ENCODE data around the gene TERB2.

DNA sequence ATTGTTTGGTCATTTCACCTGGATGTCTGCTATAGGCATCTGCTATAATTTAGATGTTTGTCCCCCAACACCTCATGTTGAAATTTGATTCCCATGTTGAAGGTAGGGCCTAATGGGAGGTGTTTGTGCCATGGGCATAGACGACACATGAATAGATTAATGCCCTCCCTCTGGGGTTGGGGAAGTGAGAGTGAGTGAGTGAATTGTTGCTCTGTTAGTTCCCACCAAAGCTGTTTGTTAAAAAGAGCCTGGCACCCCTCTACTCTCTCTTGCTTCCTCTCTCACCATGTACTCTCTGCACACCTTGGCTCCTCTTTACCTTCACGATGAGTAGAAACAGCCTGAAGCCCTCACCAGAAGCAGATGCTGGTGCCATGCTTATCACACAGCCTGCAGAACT is 42.6 kb downstream of the TERB2 start:
- TF ChIP-seq, protein P1, sequence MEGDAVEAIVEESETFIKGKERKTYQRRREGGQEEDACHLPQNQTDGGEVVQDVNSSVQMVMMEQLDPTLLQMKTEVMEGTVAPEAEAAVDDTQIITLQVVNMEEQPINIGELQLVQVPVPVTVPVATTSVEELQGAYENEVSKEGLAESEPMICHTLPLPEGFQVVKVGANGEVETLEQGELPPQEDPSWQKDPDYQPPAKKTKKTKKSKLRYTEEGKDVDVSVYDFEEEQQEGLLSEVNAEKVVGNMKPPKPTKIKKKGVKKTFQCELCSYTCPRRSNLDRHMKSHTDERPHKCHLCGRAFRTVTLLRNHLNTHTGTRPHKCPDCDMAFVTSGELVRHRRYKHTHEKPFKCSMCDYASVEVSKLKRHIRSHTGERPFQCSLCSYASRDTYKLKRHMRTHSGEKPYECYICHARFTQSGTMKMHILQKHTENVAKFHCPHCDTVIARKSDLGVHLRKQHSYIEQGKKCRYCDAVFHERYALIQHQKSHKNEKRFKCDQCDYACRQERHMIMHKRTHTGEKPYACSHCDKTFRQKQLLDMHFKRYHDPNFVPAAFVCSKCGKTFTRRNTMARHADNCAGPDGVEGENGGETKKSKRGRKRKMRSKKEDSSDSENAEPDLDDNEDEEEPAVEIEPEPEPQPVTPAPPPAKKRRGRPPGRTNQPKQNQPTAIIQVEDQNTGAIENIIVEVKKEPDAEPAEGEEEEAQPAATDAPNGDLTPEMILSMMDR (IDR thresholded peaks at IDR 0.05) = no peak
- TF ChIP-seq POLR2AphosphoS5 (IDR thresholded peaks at IDR 0.05) = no peak
